GM23338 (cell line): ENCODE results near the gene ZFY. TPM values are rescaled to one million over a fixed set of nuclear protein-coding genes. Genes with fewer than 3 reads are reported as not detected.

Source experiments
- ATAC-seq: fragments of 200-7000 bp; cut with Tn5 transposase; 3 replicates; pipeline ENCODE4 v1.9.1; 2020
- DNase-seq: peaks from one replicate; pipeline ENCODE4 v3.0.0-alpha.2; 2015; ENCODE audit warnings: low spot score
- H2AFZ ChIP-seq: fragments of 200-600 bp; sonication (generic); 2 replicates; pipeline ENCODE4 v1.8.0; 2016; ENCODE audit warnings: antibody characterized with exemption, mild to moderate bottlenecking, moderate library complexity
- H3F3A ChIP-seq: fragments of 200-600 bp; sonication (generic); replicated peaks from 2 replicates; pipeline ENCODE4 v1.8.0; 2017; ENCODE audit warnings: antibody characterized with exemption, mixed run types, low read depth
- H3K27ac ChIP-seq: fragments of 200-600 bp; sonication (generic); 2 replicates; pipeline ENCODE4 v1.6.1; 2016; ENCODE audit warnings: low read depth
- H3K27me3 ChIP-seq: fragments of 200-600 bp; sonication (generic); 2 replicates; pipeline ENCODE4 v1.8.0; 2016; ENCODE audit warnings: mild to moderate bottlenecking, mixed run types, moderate library complexity; ENCODE audit not compliant: insufficient read depth
- H3K36me3 ChIP-seq: fragments of 200-600 bp; sonication (generic); 2 replicates; pipeline ENCODE4 v1.8.0; 2016; ENCODE audit warnings: mild to moderate bottlenecking; ENCODE audit not compliant: insufficient read depth
- H3K4me1 ChIP-seq: fragments of 200-600 bp; sonication (generic); 2 replicates; pipeline ENCODE4 v1.8.0; 2016; ENCODE audit warnings: mild to moderate bottlenecking, moderate library complexity; ENCODE audit not compliant: insufficient read depth
- H3K4me2 ChIP-seq: fragments of 200-600 bp; sonication (generic); 2 replicates; pipeline ENCODE4 v1.7.1; 2017; ENCODE audit warnings: mixed run types
- H3K4me3 ChIP-seq: fragments of 200-600 bp; sonication (generic); 2 replicates; pipeline ENCODE4 v1.6.1; 2016; ENCODE audit warnings: mixed run types
- H3K79me2 ChIP-seq: fragments of 200-600 bp; sonication (generic); replicated peaks from 2 replicates; pipeline ENCODE4 v1.8.0; 2017; ENCODE audit warnings: mild to moderate bottlenecking; ENCODE audit not compliant: insufficient read depth
- H3K9me2 ChIP-seq: fragments of 200-600 bp; sonication (generic); 2 replicates; pipeline ENCODE4 v1.8.0; 2017; ENCODE audit not compliant: insufficient read depth
- H4K20me1 ChIP-seq: fragments of 200-600 bp; sonication (generic); replicated peaks from 2 replicates; pipeline ENCODE4 v1.8.0; 2017; ENCODE audit warnings: mild to moderate bottlenecking; ENCODE audit not compliant: insufficient read depth
- H3K27ac Mint-ChIP-seq: 2 replicates; pipeline ENCODE4 v1.8.0; 2020; ENCODE audit warnings: inconsistent platforms, mild to moderate bottlenecking, moderate library complexity, mixed read lengths
- H3K27me3 Mint-ChIP-seq: 3 replicates; pipeline ENCODE4 v1.8.0; 2022; ENCODE audit warnings: low read depth, mild to moderate bottlenecking, moderate library complexity, mixed read lengths, inconsistent platforms; ENCODE audit not compliant: insufficient read depth, poor library complexity
- H3K36me3 Mint-ChIP-seq: 3 replicates; pipeline ENCODE4 v1.8.0; 2021; ENCODE audit warnings: low read depth, mild to moderate bottlenecking, inconsistent platforms, moderate library complexity, mixed read lengths
- H3K4me1 Mint-ChIP-seq: 3 replicates; pipeline ENCODE4 v1.8.0; 2020; ENCODE audit warnings: mild to moderate bottlenecking, inconsistent platforms, mixed read lengths
- H3K4me3 Mint-ChIP-seq: 3 replicates; pipeline ENCODE4 v1.8.0; 2021; ENCODE audit warnings: moderate library complexity, mild to moderate bottlenecking, inconsistent platforms, mixed read lengths
- H3K9me3 Mint-ChIP-seq: 3 replicates; pipeline ENCODE4 v1.8.0; 2020; ENCODE audit warnings: moderate library complexity, mild to moderate bottlenecking, inconsistent platforms, mixed read lengths
- CREB1 ChIP-seq: fragments of 250-450 bp; sonication (Bioruptor Pico); IDR thresholded peaks from 2 replicates; pipeline ENCODE4 v1.5.0; 2020; ENCODE audit warnings: low read depth, mild to moderate bottlenecking, moderate library complexity
- EZH2 ChIP-seq: fragments of 200-600 bp; sonication (generic); IDR thresholded peaks from one replicate; pipeline ENCODE4 v1.8.0; 2017; ENCODE audit warnings: antibody characterized with exemption, mild to moderate bottlenecking, low read depth; ENCODE audit not compliant: unreplicated experiment
- EZH2phosphoT487 ChIP-seq: fragments of 200-600 bp; sonication (generic); IDR thresholded peaks from one replicate; pipeline ENCODE4 v1.8.1; 2018; ENCODE audit warnings: antibody characterized with exemption; ENCODE audit not compliant: unreplicated experiment
- JUNB ChIP-seq: IDR thresholded peaks from one replicate; pipeline ENCODE4 v1.6.1; 2016; ENCODE audit warnings: antibody characterized with exemption; ENCODE audit not compliant: unreplicated experiment
- NANOG ChIP-seq: IDR thresholded peaks from 2 replicates; pipeline ENCODE4 v1.6.1; 2016; ENCODE audit warnings: antibody characterized with exemption, borderline replicate concordance
- POLR2AphosphoS5 ChIP-seq: IDR thresholded peaks from 2 replicates; pipeline ENCODE4 v1.6.1; 2016; ENCODE audit warnings: antibody characterized with exemption, low read depth
- REST ChIP-seq: IDR thresholded peaks from one replicate; pipeline ENCODE4 v1.6.1; 2018; ENCODE audit warnings: antibody characterized with exemption; ENCODE audit not compliant: unreplicated experiment
- STAT1 ChIP-seq: IDR thresholded peaks from one replicate; pipeline ENCODE4 v1.6.1; 2016; ENCODE audit warnings: antibody characterized with exemption; ENCODE audit not compliant: unreplicated experiment
- ZNF114 ChIP-seq: fragments of 250-450 bp; sonication (Bioruptor Pico); IDR thresholded peaks from 2 replicates; pipeline ENCODE4 v1.5.0; 2020; ENCODE audit warnings: mild to moderate bottlenecking, moderate library complexity
- ZNF331 ChIP-seq: fragments of 250-450 bp; sonication (Bioruptor Pico); IDR thresholded peaks from 2 replicates; pipeline ENCODE4 v1.5.0; 2020; ENCODE audit warnings: low read depth, mild to moderate bottlenecking, moderate library complexity
- long read RNA-seq: library from polyadenylated mRNA; unstranded; transcript quantifications from one replicate; pipeline ENCODE4 v2.0.0, GENCODE V29; 2020; ENCODE audit not compliant: unreplicated experiment
- polyA plus RNA-seq: library from polyadenylated mRNA; unstranded; fragments of >200 nt; fragmentation: Nextera tagmentation; extraction: Ambion mirVana; gene quantifications from 2 replicates; pipeline ENCODE4 v1.2.1, GENCODE V29; 2016
- total RNA-seq: library from RNA; depleted of rRNA; stranded (reverse); fragments of >200 nt; shearing (Covaris generic); gene quantifications from 2 replicates; pipeline ENCODE4 v1.2.3, GENCODE V29; 2014; rRNA removed
- TF ChIP-seq, protein P1 (sequence below): IDR thresholded peaks from 2 replicates; pipeline ENCODE4 v1.6.1; 2016; ENCODE audit warnings: antibody characterized with exemption
- TF ChIP-seq, protein P2 (sequence below): fragments of 250-450 bp; sonication (Bioruptor Pico); IDR thresholded peaks from 2 replicates; pipeline ENCODE4 v1.5.0; 2020; ENCODE audit warnings: mild to moderate bottlenecking, moderate library complexity
- TF ChIP-seq, protein P3 (sequence below), 2 experiments: fragments of 200-600 bp in 1 of 2; sonication (generic) in 1 of 2; conservative IDR thresholded peaks; 2 replicates each; pipeline versions ENCODE4 v1.5.1 to v1.6.1; 2016 to 2017; ENCODE audit warnings: antibody characterized with exemption in 2 of 2, low read depth in 2 of 2, mild to moderate bottlenecking in 2 of 2, moderate library complexity in 1 of 2

ZFY gene
- 9.4 and 10.4 TPM in 2 replicates for total RNA-seq
- polyA plus RNA-seq: 4.5 and 5.7 TPM in 2 replicates
- long read RNA-seq, partial matches to known transcripts: 2 of 3 reads
- long read RNA-seq, other reads (novel, unspliced or antisense): 1 of 3 reads

DNA sequence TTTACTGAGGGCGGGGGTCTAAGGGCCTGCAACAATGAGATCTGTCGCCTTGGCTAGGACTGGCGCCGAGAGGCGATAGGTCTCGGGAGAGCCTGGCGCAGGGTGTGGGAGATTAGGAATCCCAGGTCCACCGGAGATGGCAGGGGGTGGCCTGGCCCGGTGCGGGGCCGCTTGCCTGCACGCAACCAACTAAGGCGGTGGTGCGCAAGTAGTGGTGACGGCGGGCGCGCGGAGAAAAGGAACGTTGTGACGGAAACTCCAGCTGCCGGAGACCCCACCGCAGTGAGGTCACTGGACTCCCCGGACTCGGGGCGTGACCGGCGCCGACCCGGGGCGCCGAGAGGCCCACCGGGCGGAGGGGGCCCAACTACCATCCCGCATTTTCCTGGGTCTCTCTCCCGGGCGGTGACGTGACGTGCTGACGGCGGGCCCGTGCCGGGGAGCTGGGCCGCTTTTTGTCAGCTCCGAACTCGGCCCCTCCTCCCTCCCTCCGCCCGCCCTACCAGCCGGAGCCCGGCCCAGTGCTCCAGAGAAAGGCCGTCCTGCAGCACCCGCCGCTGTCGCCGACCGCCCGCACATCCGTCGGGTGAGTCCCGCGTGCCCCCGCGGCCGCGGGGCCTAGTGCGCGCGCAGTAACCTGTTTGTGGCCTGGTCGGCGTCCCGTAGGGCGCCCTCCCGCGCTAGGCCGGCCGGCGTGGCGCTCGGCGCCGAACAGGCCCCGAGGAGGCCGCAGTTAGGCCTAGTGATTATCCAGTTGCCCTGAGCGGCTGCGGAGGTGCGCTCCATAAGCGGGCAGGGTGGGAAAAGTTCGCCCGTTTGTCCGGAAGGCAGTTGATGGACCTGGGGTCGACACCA is at the start of gene ZFY:
ZFY (plus strand) TSS at position 521 of the 855 bp plus-strand sequence. CDS start 18,556 bp downstream, outside the sequence.
- peaks cover 8% of the 10 kb centered on the region; the same call in 2 of the 3 replicates for H3K36me3 Mint-ChIP-seq

More for the DNA sequence above, at the start of gene ZFY:
- peaks cover 3% of the 10 kb centered on the region for H3K27me3 Mint-ChIP-seq
- Histone ChIP-seq H2AFZ (0 out of 2 replicates have a peak within 1 kb of the TSS, but pooled peaks have one; percentile 18), H3K4me2 (peak within 1 kb of the TSS; percentile 85), H3K4me3 (peak within 1 kb of the TSS; percentile 75), H3K79me2 (peaks cover 44% of the 10 kb centered on the region), H4K20me1 (no peaks in the 10 kb centered on the region), H3F3A (no peaks in the 10 kb centered on the region), H3K27ac (peak within 1 kb of the TSS; percentile 99), H3K36me3 (no peaks in the 10 kb centered on the region), H3K9me2 (no peaks in the 10 kb centered on the region), H3K4me1 (peaks cover 9% of the 10 kb centered on the region; the same call in 1 of the 2 replicates), H3K27me3 (no peaks in the 10 kb centered on the region)
- TF ChIP-seq POLR2AphosphoS5 (no peak), ZNF331 (no peak), CREB1 (CRISPR knock-in tag) (no peak), NANOG (no peak), EZH2 (no peak), EZH2phosphoT487 (no peak), STAT1 (no peak), REST (no peak), ZNF114 (CRISPR knock-in tag) (no peak), JUNB (no peak)
- TF ChIP-seq, protein P1, sequence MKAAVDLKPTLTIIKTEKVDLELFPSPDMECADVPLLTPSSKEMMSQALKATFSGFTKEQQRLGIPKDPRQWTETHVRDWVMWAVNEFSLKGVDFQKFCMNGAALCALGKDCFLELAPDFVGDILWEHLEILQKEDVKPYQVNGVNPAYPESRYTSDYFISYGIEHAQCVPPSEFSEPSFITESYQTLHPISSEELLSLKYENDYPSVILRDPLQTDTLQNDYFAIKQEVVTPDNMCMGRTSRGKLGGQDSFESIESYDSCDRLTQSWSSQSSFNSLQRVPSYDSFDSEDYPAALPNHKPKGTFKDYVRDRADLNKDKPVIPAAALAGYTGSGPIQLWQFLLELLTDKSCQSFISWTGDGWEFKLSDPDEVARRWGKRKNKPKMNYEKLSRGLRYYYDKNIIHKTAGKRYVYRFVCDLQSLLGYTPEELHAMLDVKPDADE: no peak
- TF ChIP-seq, protein P2, sequence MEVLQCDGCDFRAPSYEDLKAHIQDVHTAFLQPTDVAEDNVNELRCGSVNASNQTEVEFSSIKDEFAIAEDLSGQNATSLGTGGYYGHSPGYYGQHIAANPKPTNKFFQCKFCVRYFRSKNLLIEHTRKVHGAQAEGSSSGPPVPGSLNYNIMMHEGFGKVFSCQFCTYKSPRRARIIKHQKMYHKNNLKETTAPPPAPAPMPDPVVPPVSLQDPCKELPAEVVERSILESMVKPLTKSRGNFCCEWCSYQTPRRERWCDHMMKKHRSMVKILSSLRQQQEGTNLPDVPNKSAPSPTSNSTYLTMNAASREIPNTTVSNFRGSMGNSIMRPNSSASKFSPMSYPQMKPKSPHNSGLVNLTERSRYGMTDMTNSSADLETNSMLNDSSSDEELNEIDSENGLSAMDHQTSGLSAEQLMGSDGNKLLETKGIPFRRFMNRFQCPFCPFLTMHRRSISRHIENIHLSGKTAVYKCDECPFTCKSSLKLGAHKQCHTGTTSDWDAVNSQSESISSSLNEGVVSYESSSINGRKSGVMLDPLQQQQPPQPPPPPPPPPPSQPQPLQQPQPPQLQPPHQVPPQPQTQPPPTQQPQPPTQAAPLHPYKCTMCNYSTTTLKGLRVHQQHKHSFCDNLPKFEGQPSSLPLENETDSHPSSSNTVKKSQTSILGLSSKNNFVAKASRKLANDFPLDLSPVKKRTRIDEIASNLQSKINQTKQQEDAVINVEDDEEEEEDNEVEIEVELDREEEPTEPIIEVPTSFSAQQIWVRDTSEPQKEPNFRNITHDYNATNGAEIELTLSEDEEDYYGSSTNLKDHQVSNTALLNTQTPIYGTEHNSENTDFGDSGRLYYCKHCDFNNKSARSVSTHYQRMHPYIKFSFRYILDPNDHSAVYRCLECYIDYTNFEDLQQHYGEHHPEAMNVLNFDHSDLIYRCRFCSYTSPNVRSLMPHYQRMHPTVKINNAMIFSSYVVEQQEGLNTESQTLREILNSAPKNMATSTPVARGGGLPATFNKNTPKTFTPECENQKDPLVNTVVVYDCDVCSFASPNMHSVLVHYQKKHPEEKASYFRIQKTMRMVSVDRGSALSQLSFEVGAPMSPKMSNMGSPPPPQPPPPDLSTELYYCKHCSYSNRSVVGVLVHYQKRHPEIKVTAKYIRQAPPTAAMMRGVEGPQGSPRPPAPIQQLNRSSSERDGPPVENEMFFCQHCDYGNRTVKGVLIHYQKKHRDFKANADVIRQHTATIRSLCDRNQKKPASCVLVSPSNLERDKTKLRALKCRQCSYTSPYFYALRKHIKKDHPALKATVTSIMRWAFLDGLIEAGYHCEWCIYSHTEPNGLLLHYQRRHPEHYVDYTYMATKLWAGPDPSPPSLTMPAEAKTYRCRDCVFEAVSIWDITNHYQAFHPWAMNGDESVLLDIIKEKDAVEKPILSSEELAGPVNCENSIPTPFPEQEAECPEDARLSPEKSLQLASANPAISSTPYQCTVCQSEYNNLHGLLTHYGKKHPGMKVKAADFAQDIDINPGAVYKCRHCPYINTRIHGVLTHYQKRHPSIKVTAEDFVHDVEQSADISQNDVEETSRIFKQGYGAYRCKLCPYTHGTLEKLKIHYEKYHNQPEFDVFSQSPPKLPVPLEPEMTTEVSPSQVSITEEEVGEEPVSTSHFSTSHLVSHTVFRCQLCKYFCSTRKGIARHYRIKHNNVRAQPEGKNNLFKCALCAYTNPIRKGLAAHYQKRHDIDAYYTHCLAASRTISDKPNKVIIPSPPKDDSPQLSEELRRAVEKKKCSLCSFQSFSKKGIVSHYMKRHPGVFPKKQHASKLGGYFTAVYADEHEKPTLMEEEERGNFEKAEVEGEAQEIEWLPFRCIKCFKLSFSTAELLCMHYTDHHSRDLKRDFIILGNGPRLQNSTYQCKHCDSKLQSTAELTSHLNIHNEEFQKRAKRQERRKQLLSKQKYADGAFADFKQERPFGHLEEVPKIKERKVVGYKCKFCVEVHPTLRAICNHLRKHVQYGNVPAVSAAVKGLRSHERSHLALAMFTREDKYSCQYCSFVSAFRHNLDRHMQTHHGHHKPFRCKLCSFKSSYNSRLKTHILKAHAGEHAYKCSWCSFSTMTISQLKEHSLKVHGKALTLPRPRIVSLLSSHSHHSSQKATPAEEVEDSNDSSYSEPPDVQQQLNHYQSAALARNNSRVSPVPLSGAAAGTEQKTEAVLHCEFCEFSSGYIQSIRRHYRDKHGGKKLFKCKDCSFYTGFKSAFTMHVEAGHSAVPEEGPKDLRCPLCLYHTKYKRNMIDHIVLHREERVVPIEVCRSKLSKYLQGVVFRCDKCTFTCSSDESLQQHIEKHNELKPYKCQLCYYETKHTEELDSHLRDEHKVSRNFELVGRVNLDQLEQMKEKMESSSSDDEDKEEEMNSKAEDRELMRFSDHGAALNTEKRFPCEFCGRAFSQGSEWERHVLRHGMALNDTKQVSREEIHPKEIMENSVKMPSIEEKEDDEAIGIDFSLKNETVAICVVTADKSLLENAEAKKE (CRISPR knock-in tag): no peak
- TF ChIP-seq, protein P3, sequence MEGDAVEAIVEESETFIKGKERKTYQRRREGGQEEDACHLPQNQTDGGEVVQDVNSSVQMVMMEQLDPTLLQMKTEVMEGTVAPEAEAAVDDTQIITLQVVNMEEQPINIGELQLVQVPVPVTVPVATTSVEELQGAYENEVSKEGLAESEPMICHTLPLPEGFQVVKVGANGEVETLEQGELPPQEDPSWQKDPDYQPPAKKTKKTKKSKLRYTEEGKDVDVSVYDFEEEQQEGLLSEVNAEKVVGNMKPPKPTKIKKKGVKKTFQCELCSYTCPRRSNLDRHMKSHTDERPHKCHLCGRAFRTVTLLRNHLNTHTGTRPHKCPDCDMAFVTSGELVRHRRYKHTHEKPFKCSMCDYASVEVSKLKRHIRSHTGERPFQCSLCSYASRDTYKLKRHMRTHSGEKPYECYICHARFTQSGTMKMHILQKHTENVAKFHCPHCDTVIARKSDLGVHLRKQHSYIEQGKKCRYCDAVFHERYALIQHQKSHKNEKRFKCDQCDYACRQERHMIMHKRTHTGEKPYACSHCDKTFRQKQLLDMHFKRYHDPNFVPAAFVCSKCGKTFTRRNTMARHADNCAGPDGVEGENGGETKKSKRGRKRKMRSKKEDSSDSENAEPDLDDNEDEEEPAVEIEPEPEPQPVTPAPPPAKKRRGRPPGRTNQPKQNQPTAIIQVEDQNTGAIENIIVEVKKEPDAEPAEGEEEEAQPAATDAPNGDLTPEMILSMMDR (conservative IDR thresholded peaks at IDR 0.05; ENCODE audit: low read depth in 2 of 2): no peak
- peak within 1 kb of the TSS; percentile 99 for H3K27ac Mint-ChIP-seq
- peak; percentile 75 for ATAC-seq
- peak; percentile 57 for DNase-seq
- H3K4me1 Mint-ChIP-seq: peaks cover 14% of the 10 kb centered on the region
- H3K9me3 Mint-ChIP-seq: no peaks in the 10 kb centered on the region
- H3K4me3 Mint-ChIP-seq: peak within 1 kb of the TSS; percentile 87
